ENCODE measurements around the gene LRRC15. TPM values are rescaled to one million over a fixed set of nuclear protein-coding genes. Genes with fewer than 3 reads are reported as not detected.

The LRRC15 gene
- polyA plus RNA-seq, 1 donor: not detected

DNA sequence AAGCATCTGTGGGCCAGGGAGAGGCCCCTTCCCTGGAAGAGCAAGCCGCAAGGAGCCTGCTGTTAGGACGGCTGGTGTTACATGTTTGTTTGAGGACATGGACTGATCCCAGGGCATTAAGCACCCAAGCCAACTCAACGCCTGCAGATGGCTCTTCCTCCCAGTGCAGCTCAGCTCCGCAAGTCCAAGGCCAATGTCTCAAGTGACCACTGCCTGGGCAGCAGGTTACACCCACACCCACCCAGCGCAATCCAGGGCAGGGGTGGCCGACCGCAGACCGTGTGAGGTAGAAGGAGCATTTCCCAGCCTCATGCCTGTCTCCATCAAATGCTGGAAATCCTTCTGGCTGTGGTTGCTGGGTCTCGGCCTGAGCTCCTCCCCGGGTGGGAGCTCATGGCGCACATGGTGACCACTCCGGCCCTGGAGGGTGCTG is 15.0 kb upstream of the LRRC15 start:
- no peak for DNase-seq

- DNase-seq: no peak
Measured at GRCh38 chr3:194384156-194384555, 14.6 kb upstream of the LRRC15 start.

DNA sequence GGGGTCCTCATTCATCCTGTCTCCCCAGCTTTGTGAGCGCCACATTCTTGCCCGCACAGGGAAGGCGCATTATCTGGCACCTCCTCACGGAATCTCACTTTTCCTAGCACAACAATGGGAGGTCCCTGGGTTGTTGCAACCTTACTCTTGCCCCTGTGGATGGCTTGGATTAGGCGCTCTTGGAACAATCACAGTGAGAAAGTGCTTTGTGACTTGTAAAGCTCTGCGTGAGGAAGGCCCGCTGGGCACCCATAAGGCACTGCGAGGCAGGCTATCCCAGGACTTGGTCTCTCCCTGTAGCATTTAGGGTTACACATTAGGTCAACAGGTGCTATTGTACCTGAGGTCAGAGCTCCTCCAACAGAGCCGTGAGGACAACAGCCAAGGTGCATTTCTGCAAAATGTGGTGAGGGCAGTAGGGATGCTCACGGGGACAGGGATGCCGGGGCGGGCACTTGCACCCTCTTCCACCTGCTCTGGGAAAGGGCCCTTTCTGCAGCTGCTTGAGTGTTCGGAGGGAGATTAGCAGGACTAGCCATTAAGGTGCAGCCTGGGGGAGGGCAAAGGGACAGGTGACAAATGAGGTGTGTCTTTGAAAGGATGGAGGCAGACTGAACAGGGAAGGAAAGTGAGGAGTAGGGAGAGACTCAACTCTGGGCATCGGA is 13.9 kb upstream of the LRRC15 start:
- DNase-seq: no peak

DNA sequence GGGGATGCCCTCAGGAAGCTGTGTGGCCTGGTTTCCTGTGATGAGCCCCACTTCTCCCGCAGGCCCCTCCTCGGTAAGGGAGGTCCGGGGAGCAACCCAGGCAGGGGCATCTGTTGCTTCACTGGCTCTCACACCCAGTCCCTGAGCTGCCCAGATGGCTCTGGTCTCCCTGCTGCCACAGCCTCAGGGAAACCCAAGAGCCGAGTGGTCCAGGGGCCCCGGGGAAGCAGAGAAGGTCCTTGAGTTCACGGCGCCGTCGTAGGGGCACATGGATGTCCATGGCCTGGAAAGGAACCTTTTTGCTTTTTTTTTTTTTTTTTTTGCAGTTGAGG is 13.3 kb upstream of the LRRC15 start:
- DNase-seq: no peak

GRCh38 chr3:194382196-194382891 is 12.8 kb upstream of the LRRC15 start:
- no peak for DNase-seq

DNA sequence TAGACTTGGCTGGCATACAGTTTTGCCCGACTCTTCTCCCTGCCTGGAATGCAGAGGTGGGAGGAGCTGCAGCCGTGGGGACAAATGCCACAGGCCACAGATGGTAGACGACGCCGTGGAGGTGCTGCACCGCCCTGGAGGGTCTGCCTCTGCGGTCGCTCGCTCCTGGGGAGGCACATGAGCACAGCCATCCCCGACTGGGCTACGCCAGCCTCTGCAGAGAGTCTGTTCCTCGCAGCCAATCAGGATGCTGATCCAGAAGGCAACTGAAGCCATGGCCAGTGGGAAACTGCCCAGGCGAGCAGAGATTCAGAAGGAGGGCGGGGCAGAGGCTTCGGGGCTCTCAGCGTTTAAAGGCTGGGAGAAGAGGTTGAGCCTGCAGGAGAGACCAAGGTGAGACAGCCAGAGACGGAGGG is 11.9 kb upstream of the LRRC15 start:
- no peak for DNase-seq

DNA sequence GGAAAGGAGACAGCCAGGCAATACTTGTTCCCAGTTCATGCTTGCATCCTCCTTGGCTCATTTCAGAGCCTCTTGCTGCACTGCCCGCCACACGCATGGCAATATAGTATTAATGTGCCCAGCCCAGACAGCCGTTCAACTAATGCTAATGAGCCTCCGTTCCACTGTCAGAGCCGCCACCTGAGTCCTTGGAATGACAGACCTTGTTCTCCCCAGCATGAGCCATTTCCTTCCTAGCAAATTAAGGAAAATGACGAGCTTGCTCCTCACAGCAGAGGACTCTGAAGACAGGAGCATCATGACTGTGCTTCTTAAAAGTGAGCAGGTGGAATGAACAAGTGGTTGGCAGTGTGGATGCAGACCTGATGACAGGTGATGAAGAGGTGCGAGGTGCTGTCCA is 10.8 kb upstream of the LRRC15 start:
- no peak for DNase-seq

GRCh38 chr3:194379651-194380050 is 10.1 kb upstream of the LRRC15 start:
- no peak for DNase-seq

DNA sequence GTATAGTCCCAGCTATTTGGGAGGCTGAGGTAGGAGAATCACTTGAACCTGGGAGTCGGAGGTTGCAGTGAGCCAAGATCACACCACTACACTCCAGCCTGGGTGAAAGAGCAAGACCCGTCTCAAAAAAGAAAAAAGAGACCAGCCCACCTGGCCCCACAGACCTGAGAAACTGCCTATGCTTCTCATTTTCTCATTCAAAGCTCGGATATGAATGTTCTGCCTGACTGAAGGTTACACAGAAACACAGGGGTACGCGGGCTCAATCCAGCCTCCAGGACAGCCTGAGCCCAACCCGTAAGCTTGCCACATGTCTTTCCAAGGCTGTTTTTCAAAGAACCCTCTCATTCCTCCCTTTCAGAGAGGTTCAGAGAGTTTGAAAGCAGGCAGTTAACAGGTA is 9.7 kb upstream of the LRRC15 start:
- no peak for DNase-seq

- no peak for DNase-seq
Measured at GRCh38 chr3:194377708-194378107, 8.2 kb upstream of the LRRC15 start.

DNA sequence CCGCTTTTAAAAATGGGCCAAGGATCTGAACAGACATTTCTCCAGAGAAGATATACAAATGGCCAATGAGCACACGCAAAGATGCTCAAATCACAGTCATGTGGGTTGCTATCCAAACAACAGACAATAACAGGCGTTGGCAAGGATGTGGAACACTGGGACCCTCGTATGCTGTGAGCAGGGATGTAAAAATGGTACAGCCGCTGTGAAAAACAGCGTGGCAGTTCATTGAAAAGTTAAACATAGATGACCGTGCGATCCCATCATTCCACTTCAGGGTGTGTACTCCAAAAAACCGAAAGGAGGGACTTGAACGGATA is 6.7 kb upstream of the LRRC15 start:
- DNase-seq: no peak

GRCh38 chr3:194375473-194376240 is 6.1 kb upstream of the LRRC15 start:
- DNase-seq: no peak

- DNase-seq: no peak
Measured at GRCh38 chr3:194374935-194375334, 5.4 kb upstream of the LRRC15 start.

DNA sequence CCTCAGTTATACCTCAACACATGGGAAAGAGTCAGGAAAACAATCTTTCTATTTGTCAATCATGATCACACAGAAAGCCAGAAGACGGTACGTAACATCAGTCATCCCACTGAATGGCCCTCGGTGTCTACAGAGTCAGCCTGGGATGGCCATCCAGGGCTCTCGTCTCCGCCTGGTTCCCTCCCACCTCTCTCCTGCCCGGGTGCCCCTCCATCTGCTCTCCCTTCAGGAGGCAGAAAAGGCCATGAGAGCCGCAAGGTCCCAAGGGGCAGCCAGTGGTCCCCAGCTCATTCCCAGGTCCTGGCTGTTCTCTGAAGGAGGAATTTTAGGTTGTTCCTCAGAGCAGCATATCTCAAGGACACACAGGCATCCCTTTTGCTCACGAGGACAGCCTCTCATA is 4.4 kb upstream of the LRRC15 start:
- DNase-seq: no peak

GRCh38 chr3:194373028-194373427 is 3.5 kb upstream of the LRRC15 start:
- DNase-seq: no peak

GRCh38 chr3:194370753-194371152 is 1.2 kb upstream of the LRRC15 start:
- DNase-seq: no peak

DNA sequence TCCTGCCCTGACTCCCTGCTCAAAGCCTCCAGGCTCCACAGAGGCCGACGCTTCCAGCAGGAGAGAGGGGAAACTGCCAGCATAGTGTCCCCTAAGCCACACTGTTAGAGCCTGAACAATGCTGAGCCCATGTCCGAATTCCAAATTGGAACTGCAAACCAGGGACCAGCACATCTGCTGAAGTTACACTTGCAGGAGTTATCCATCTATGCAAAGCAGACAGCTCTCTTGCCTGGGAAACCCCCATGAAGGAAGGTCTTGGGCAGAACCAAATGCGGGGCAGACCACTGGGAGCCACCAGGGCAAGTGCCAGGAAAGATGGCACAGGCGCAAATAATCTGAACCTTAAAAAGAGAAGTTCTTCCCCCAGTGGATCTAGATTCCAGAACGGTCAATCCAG is 625 bp downstream of the LRRC15 start:
- no peak for DNase-seq

GRCh38 chr3:194367992-194368841 is 1.3 kb downstream of the LRRC15 start:
- DNase-seq: no peak

DNA sequence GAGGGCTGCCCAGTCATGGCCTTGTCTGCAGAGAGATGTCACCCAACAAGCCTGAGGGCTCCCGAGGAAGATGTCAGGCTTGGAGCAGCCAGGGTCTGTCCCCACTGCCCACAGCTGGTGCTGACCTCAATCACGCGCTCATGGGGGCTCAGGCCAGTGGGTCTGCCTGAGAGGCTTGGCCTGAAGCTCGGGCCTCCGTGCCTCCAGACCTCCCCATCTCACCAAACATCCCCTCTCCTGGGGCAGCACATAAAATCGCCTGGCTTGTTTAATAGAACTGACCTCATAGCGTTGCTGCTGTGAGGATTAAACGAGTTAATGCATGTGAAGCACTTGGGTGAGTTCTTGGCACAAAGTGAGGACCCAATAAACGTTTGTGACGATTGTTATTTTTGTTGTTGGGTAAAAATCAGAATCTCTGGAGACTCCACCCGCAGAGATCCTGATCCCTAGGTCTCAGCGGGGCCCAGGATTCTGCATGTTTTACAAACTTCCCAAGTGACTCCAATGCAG is 3.5 kb downstream of the LRRC15 start:
- DNase-seq: no peak

DNA sequence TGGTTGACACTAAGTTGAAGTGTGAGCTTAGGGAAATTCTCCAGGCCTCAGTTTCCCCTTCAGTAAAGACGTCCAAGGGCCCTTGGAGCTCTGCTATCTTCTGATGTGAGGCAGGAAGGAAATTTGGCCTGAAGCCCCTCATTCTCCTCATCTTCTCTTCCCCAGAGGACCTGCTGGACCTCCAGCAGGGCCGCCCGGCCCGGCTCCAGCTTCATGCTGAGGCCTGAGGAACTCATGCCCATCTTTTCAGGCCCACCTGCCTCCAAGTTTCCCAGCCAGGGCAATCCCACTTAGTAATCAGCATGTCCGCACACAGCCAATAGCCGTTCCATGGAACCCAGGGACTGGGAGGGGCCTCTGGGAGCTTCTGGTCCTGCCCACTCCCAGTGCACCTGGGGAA is 4.0 kb downstream of the LRRC15 start:
- DNase-seq: no peak

DNA sequence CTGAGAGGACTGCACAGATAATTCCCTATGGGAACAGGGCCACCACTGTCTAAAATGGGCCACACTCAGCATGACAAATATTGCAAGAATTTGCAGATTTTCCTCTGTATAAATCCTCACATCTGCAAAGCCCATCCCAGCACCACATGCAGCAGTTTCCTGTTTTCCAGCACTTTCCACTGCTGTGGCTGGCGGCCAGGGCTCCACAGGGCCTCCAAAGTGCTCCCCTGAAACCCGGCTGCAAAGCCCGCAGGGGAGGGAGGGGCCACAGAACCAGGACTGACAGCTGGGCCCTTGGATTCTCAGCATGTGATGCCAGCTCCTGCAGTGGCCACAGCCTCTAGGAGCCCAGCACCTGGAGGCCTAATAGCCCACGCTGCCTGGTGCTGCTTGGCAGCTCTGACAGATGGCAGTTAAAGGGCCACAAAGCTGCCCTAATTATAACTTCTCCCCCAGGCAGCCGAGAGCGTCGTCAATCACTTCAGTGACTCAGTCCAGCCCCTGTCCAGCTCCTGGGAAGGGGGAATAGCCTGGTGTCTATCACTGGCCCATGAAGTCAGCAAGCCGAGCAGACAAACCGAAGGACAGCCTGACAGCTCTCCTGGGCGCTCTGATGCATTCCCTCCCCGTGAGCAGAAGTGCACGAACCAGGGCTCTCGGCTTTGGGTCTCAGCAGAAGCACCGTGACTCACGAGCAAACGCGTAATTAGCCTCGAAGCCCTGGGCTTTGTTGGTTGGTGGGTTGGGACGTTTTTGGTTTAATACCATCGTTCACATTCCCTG is 4.7 kb downstream of the LRRC15 start:
- peak; percentile 26 for DNase-seq

DNA sequence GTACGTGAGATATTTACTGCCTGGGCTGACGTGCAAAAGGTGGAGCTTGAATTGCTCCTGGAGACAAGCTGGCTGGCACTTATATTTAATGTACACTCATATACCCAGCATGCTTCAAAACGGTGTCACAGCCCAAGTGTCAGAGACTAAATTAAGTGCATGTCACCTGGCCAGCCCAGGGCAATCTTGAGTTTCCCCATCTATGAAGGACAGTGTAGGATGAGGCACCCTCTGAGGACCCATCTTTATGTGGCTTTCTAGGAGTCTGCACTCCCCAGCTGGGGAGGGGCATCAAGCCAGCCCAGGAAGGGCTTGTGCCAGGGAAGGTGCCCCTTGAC is 5.3 kb downstream of the LRRC15 start:
- DNase-seq: no peak

Data from left kidney (tissue), 2 donors.